DOHH2 (cell line): ENCODE data around the gene CDKAL1.

Experiments used
- H3F3A ChIP-seq: fragments of 200-600 bp; sonication (generic), shearing (Covaris generic); 2 replicates; pipeline ENCODE4 v1.6.0; 2016; ENCODE audit warnings: antibody characterized with exemption, mild to moderate bottlenecking; ENCODE audit not compliant: control insufficient read depth, insufficient read depth
- H3K27ac ChIP-seq: fragments of 200-600 bp; sonication (generic); 2 replicates; pipeline ENCODE4 v1.5.1; 2014; ENCODE audit warnings: low read depth, mild to moderate bottlenecking, low read length, moderate library complexity
- H3K27me3 ChIP-seq: fragments of 200-600 bp; sonication (generic); 2 replicates; pipeline ENCODE4 v1.6.1; 2014; ENCODE audit warnings: mild to moderate bottlenecking, low read length, mixed read lengths; ENCODE audit not compliant: control insufficient read depth
- H3K36me3 ChIP-seq: fragments of 200-600 bp; sonication (generic); 2 replicates; pipeline ENCODE4 v1.6.1; 2014; ENCODE audit warnings: mild to moderate bottlenecking, low read length, moderate library complexity, mixed read lengths; ENCODE audit not compliant: control insufficient read depth
- H3K4me1 ChIP-seq: fragments of 200-600 bp; sonication (generic); 2 replicates; pipeline ENCODE4 v1.6.1; 2014; ENCODE audit warnings: mild to moderate bottlenecking, low read length, mixed read lengths; ENCODE audit not compliant: control insufficient read depth
- H3K4me2 ChIP-seq: fragments of 200-600 bp; sonication (generic); 2 replicates; pipeline ENCODE4 v1.6.0; 2014; ENCODE audit warnings: mild to moderate bottlenecking, low read length, moderate library complexity
- H3K4me3 ChIP-seq: fragments of 200-600 bp; sonication (generic); 2 replicates; pipeline ENCODE4 v1.5.1; 2014; ENCODE audit warnings: mild to moderate bottlenecking, low read length, mixed read lengths
- H3K79me2 ChIP-seq: fragments of 200-600 bp; sonication (generic); 2 replicates; pipeline ENCODE4 v1.6.1; 2014; ENCODE audit warnings: mild to moderate bottlenecking, low read length, mixed read lengths; ENCODE audit not compliant: control insufficient read depth
- H3K9me2 ChIP-seq: fragments of 200-600 bp; sonication (generic); replicated peaks from 2 replicates; pipeline ENCODE4 v1.6.1; 2014; ENCODE audit warnings: mild to moderate bottlenecking, low read length, mixed read lengths; ENCODE audit not compliant: control insufficient read depth
- H3K9me3 ChIP-seq: fragments of 200-600 bp; sonication (generic); 2 replicates; pipeline ENCODE4 v1.6.1; 2014; ENCODE audit warnings: antibody characterized with exemption, low read length, mixed read lengths; ENCODE audit not compliant: control insufficient read depth, insufficient read depth
- H4K20me1 ChIP-seq: fragments of 200-600 bp; sonication (generic); 2 replicates; pipeline ENCODE4 v1.6.0; 2014; ENCODE audit warnings: low read depth, mild to moderate bottlenecking, antibody characterized with exemption, low read length, moderate library complexity; ENCODE audit not compliant: control insufficient read depth, insufficient read depth
- CTCF ChIP-seq: fragments of 200-600 bp; sonication (generic); IDR thresholded peaks from one replicate; pipeline ENCODE4 v1.5.1; 2014; ENCODE audit warnings: antibody characterized with exemption, mild to moderate bottlenecking, low read depth, low read length; ENCODE audit not compliant: poor library complexity, severe bottlenecking
- EZH2phosphoT487 ChIP-seq: fragments of 200-600 bp; sonication (generic); IDR thresholded peaks from 2 replicates; pipeline ENCODE4 v1.6.1; 2017; ENCODE audit warnings: borderline replicate concordance, mild to moderate bottlenecking, antibody characterized with exemption, low read length, moderate library complexity, mixed read lengths

The CDKAL1 gene

GRCh38 chr6:20626165-20626564, 91.9 kb downstream of the CDKAL1 start:
- no peaks in the 10 kb centered on the region for H3K4me1 ChIP-seq
- H3K9me2 ChIP-seq = no peaks in the 10 kb centered on the region
- H3K79me2 ChIP-seq = no peaks in the 10 kb centered on the region; the same call in 1 of the 2 replicates
- no peaks in the 10 kb centered on the region for H3K9me3 ChIP-seq
- no peaks in the 10 kb centered on the region for H4K20me1 ChIP-seq
- no peaks in the 10 kb centered on the region for H3K36me3 ChIP-seq
- H3K4me3 ChIP-seq = no peak overlapping the region
- H3K27ac ChIP-seq = no peak overlapping the region
- H3K27me3 ChIP-seq = no peaks in the 10 kb centered on the region
- H3K4me2 ChIP-seq = no peak overlapping the region
- no peaks in the 10 kb centered on the region for H3F3A ChIP-seq
- no peak for TF ChIP-seq CTCF
- no peak for TF ChIP-seq EZH2phosphoT487

- no peaks in the 10 kb centered on the region for H3K4me1 ChIP-seq
- H3K27ac ChIP-seq = no peak overlapping the region
- H4K20me1 ChIP-seq = no peaks in the 10 kb centered on the region
- H3K9me3 ChIP-seq = no peaks in the 10 kb centered on the region
- H3K4me2 ChIP-seq = no peak overlapping the region
- no peaks in the 10 kb centered on the region for H3K27me3 ChIP-seq
- TF ChIP-seq CTCF (no peak), EZH2phosphoT487 (no peak)
- no peaks in the 10 kb centered on the region for H3K9me2 ChIP-seq
- no peaks in the 10 kb centered on the region for H3F3A ChIP-seq
- no peak overlapping the region for H3K4me3 ChIP-seq
- H3K79me2 ChIP-seq = no peaks in the 10 kb centered on the region; the same call in 1 of the 2 replicates
- H3K36me3 ChIP-seq = no peaks in the 10 kb centered on the region
Observed at GRCh38 chr6:20629509-20629908, 95.3 kb downstream of the CDKAL1 start.

- H3K4me1 ChIP-seq = no peaks in the 10 kb centered on the region
- H3K4me2 ChIP-seq = no peak overlapping the region
- H3K36me3 ChIP-seq = no peaks in the 10 kb centered on the region
- no peaks in the 10 kb centered on the region for H3K9me2 ChIP-seq
- TF ChIP-seq CTCF = no peak
- TF ChIP-seq EZH2phosphoT487 = no peak
- no peaks in the 10 kb centered on the region; the same call in 1 of the 2 replicates for H3K79me2 ChIP-seq
- H3K9me3 ChIP-seq = no peaks in the 10 kb centered on the region
- no peak overlapping the region for H3K4me3 ChIP-seq
- H4K20me1 ChIP-seq = no peaks in the 10 kb centered on the region
- H3K27ac ChIP-seq = no peak overlapping the region
- no peaks in the 10 kb centered on the region for H3F3A ChIP-seq
- H3K27me3 ChIP-seq = no peaks in the 10 kb centered on the region
Observed at GRCh38 chr6:20630136-20630535, 95.9 kb downstream of the CDKAL1 start.
